GM23338 (cell line): ENCODE data around the gene KCNAB1. TPM values are rescaled to one million over a fixed set of nuclear protein-coding genes. Genes with fewer than 3 reads are reported as not detected.

Source experiments
- ATAC-seq: fragments of 200-7000 bp; cut with Tn5 transposase; 3 replicates; pipeline ENCODE4 v1.9.1; 2020
- DNase-seq: peaks from one replicate; pipeline ENCODE4 v3.0.0-alpha.2; 2015; ENCODE audit warnings: low spot score
- H2AFZ ChIP-seq: fragments of 200-600 bp; sonication (generic); 2 replicates; pipeline ENCODE4 v1.8.0; 2016; ENCODE audit warnings: antibody characterized with exemption, mild to moderate bottlenecking, moderate library complexity
- H3F3A ChIP-seq: fragments of 200-600 bp; sonication (generic); replicated peaks from 2 replicates; pipeline ENCODE4 v1.8.0; 2017; ENCODE audit warnings: antibody characterized with exemption, mixed run types, low read depth
- H3K27ac ChIP-seq: fragments of 200-600 bp; sonication (generic); 2 replicates; pipeline ENCODE4 v1.6.1; 2016; ENCODE audit warnings: low read depth
- H3K27me3 ChIP-seq: fragments of 200-600 bp; sonication (generic); 2 replicates; pipeline ENCODE4 v1.8.0; 2016; ENCODE audit warnings: mild to moderate bottlenecking, mixed run types, moderate library complexity; ENCODE audit not compliant: insufficient read depth
- H3K36me3 ChIP-seq: fragments of 200-600 bp; sonication (generic); 2 replicates; pipeline ENCODE4 v1.8.0; 2016; ENCODE audit warnings: mild to moderate bottlenecking; ENCODE audit not compliant: insufficient read depth
- H3K4me1 ChIP-seq: fragments of 200-600 bp; sonication (generic); 2 replicates; pipeline ENCODE4 v1.8.0; 2016; ENCODE audit warnings: mild to moderate bottlenecking, moderate library complexity; ENCODE audit not compliant: insufficient read depth
- H3K4me2 ChIP-seq: fragments of 200-600 bp; sonication (generic); 2 replicates; pipeline ENCODE4 v1.7.1; 2017; ENCODE audit warnings: mixed run types
- H3K4me3 ChIP-seq: fragments of 200-600 bp; sonication (generic); 2 replicates; pipeline ENCODE4 v1.6.1; 2016; ENCODE audit warnings: mixed run types
- H3K79me2 ChIP-seq: fragments of 200-600 bp; sonication (generic); replicated peaks from 2 replicates; pipeline ENCODE4 v1.8.0; 2017; ENCODE audit warnings: mild to moderate bottlenecking; ENCODE audit not compliant: insufficient read depth
- H3K9me2 ChIP-seq: fragments of 200-600 bp; sonication (generic); 2 replicates; pipeline ENCODE4 v1.8.0; 2017; ENCODE audit not compliant: insufficient read depth
- H4K20me1 ChIP-seq: fragments of 200-600 bp; sonication (generic); replicated peaks from 2 replicates; pipeline ENCODE4 v1.8.0; 2017; ENCODE audit warnings: mild to moderate bottlenecking; ENCODE audit not compliant: insufficient read depth
- H3K27ac Mint-ChIP-seq: 2 replicates; pipeline ENCODE4 v1.8.0; 2020; ENCODE audit warnings: inconsistent platforms, mild to moderate bottlenecking, moderate library complexity, mixed read lengths
- H3K27me3 Mint-ChIP-seq: 3 replicates; pipeline ENCODE4 v1.8.0; 2022; ENCODE audit warnings: low read depth, mild to moderate bottlenecking, moderate library complexity, mixed read lengths, inconsistent platforms; ENCODE audit not compliant: insufficient read depth, poor library complexity
- H3K36me3 Mint-ChIP-seq: 3 replicates; pipeline ENCODE4 v1.8.0; 2021; ENCODE audit warnings: low read depth, mild to moderate bottlenecking, inconsistent platforms, moderate library complexity, mixed read lengths
- H3K4me1 Mint-ChIP-seq: 3 replicates; pipeline ENCODE4 v1.8.0; 2020; ENCODE audit warnings: mild to moderate bottlenecking, inconsistent platforms, mixed read lengths
- H3K4me3 Mint-ChIP-seq: 3 replicates; pipeline ENCODE4 v1.8.0; 2021; ENCODE audit warnings: moderate library complexity, mild to moderate bottlenecking, inconsistent platforms, mixed read lengths
- H3K9me3 Mint-ChIP-seq: 3 replicates; pipeline ENCODE4 v1.8.0; 2020; ENCODE audit warnings: moderate library complexity, mild to moderate bottlenecking, inconsistent platforms, mixed read lengths
- EZH2 ChIP-seq: fragments of 200-600 bp; sonication (generic); IDR thresholded peaks from one replicate; pipeline ENCODE4 v1.8.0; 2017; ENCODE audit warnings: antibody characterized with exemption, mild to moderate bottlenecking, low read depth; ENCODE audit not compliant: unreplicated experiment
- STAT1 ChIP-seq: IDR thresholded peaks from one replicate; pipeline ENCODE4 v1.6.1; 2016; ENCODE audit warnings: antibody characterized with exemption; ENCODE audit not compliant: unreplicated experiment
- ZNF114 ChIP-seq: fragments of 250-450 bp; sonication (Bioruptor Pico); IDR thresholded peaks from 2 replicates; pipeline ENCODE4 v1.5.0; 2020; ENCODE audit warnings: mild to moderate bottlenecking, moderate library complexity
- polyA plus RNA-seq: library from polyadenylated mRNA; unstranded; fragments of >200 nt; fragmentation: Nextera tagmentation; extraction: Ambion mirVana; gene quantifications from 2 replicates; pipeline ENCODE4 v1.2.1, GENCODE V29; 2016
- total RNA-seq: library from RNA; depleted of rRNA; stranded (reverse); fragments of >200 nt; shearing (Covaris generic); gene quantifications from 2 replicates; pipeline ENCODE4 v1.2.3, GENCODE V29; 2014
- TF ChIP-seq, protein P1 (sequence below): fragments of 250-450 bp; sonication (Bioruptor Pico); IDR thresholded peaks from 2 replicates; pipeline ENCODE4 v1.5.0; 2020; ENCODE audit warnings: mild to moderate bottlenecking, moderate library complexity
- TF ChIP-seq, protein P2 (sequence below), 2 experiments: fragments of 200-600 bp in 1 of 2; sonication (generic) in 1 of 2; conservative IDR thresholded peaks; 2 replicates each; pipeline versions ENCODE4 v1.5.1 to v1.6.1; 2016 to 2017; ENCODE audit warnings: antibody characterized with exemption in 2 of 2, low read depth in 2 of 2, mild to moderate bottlenecking in 2 of 2, moderate library complexity in 1 of 2

KCNAB1 gene
- total and polyA plus RNA-seq, 2 experiments from 2014 or later: 0.69 to 2.6 TPM

DNA sequence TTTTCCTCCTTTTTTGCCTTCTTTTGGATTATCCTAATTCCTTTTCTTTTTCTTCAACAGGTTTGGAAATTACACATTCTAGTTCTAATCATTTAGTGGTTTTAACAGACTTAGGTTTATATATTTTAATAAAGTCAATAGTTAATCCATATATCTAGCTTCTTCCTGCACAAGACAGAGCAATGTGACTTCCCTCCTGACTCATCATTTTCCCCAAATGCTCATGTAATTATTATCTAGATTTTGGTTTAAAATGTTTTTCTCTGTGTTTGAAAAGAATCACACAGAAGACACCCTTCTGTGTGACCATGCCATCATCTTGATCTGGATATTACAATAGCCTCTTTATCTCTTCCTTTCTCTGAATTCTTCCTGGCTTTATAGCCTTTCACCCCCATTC, 463.1 kb downstream of the KCNAB1 start (continued):
- TF ChIP-seq, protein P1, sequence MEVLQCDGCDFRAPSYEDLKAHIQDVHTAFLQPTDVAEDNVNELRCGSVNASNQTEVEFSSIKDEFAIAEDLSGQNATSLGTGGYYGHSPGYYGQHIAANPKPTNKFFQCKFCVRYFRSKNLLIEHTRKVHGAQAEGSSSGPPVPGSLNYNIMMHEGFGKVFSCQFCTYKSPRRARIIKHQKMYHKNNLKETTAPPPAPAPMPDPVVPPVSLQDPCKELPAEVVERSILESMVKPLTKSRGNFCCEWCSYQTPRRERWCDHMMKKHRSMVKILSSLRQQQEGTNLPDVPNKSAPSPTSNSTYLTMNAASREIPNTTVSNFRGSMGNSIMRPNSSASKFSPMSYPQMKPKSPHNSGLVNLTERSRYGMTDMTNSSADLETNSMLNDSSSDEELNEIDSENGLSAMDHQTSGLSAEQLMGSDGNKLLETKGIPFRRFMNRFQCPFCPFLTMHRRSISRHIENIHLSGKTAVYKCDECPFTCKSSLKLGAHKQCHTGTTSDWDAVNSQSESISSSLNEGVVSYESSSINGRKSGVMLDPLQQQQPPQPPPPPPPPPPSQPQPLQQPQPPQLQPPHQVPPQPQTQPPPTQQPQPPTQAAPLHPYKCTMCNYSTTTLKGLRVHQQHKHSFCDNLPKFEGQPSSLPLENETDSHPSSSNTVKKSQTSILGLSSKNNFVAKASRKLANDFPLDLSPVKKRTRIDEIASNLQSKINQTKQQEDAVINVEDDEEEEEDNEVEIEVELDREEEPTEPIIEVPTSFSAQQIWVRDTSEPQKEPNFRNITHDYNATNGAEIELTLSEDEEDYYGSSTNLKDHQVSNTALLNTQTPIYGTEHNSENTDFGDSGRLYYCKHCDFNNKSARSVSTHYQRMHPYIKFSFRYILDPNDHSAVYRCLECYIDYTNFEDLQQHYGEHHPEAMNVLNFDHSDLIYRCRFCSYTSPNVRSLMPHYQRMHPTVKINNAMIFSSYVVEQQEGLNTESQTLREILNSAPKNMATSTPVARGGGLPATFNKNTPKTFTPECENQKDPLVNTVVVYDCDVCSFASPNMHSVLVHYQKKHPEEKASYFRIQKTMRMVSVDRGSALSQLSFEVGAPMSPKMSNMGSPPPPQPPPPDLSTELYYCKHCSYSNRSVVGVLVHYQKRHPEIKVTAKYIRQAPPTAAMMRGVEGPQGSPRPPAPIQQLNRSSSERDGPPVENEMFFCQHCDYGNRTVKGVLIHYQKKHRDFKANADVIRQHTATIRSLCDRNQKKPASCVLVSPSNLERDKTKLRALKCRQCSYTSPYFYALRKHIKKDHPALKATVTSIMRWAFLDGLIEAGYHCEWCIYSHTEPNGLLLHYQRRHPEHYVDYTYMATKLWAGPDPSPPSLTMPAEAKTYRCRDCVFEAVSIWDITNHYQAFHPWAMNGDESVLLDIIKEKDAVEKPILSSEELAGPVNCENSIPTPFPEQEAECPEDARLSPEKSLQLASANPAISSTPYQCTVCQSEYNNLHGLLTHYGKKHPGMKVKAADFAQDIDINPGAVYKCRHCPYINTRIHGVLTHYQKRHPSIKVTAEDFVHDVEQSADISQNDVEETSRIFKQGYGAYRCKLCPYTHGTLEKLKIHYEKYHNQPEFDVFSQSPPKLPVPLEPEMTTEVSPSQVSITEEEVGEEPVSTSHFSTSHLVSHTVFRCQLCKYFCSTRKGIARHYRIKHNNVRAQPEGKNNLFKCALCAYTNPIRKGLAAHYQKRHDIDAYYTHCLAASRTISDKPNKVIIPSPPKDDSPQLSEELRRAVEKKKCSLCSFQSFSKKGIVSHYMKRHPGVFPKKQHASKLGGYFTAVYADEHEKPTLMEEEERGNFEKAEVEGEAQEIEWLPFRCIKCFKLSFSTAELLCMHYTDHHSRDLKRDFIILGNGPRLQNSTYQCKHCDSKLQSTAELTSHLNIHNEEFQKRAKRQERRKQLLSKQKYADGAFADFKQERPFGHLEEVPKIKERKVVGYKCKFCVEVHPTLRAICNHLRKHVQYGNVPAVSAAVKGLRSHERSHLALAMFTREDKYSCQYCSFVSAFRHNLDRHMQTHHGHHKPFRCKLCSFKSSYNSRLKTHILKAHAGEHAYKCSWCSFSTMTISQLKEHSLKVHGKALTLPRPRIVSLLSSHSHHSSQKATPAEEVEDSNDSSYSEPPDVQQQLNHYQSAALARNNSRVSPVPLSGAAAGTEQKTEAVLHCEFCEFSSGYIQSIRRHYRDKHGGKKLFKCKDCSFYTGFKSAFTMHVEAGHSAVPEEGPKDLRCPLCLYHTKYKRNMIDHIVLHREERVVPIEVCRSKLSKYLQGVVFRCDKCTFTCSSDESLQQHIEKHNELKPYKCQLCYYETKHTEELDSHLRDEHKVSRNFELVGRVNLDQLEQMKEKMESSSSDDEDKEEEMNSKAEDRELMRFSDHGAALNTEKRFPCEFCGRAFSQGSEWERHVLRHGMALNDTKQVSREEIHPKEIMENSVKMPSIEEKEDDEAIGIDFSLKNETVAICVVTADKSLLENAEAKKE: no peak
- TF ChIP-seq STAT1 (no peak), EZH2 (no peak)

DNA sequence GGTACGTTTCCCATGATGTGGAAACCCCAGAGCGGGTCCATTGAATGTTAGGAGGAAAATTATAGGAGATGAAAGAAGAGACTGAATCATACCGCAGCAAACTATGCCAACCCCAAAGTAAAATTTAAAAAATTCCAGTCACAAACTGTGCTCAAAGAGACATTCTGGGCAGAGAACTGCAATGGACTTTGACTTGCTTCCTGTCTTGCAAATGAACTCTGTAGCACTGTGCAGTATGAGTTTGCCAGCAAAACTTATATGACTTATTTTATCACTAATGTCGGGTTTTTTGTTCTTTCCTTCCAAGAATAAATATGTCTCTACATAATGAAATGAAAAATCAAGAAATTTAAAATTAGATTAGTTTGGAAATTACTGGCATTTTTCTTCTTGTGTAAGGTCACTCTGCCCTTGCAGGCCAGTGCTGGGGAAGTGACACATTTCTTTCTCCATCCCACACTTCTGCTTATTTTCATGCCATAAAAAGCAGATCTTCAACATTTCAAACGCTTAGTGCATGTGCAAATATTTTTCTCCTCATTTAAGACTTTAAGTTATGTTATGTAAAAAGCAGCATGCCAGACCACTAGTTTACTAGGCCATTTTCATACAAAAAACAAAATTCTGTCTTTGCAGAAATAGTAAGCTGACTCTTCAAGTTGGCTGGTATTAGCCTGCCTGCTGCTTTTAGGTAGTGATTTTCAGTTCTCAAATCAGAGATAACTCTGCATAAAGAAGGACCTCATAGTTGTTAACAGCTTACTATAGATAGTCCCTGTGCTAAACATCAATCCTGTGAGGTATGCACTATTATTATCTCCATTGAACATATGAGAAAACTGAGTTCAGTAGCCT, 466.8 kb downstream of the KCNAB1 start:
- H3K27ac ChIP-seq: no peak overlapping the region
- no peak for DNase-seq
- H3F3A ChIP-seq: no peaks in the 10 kb centered on the region
- ATAC-seq: no peak
- no peaks in the 10 kb centered on the region for H4K20me1 ChIP-seq
- peak overlapping the region; percentile 65; the same call in 1 of the 2 replicates for H2AFZ ChIP-seq
- H3K4me3 ChIP-seq: no peak overlapping the region
- no peak overlapping the region for H3K27ac Mint-ChIP-seq
- H3K36me3 Mint-ChIP-seq: no peaks in the 10 kb centered on the region
- no peaks in the 10 kb centered on the region for H3K9me2 ChIP-seq
- no peak overlapping the region for H3K4me2 ChIP-seq
- no peaks in the 10 kb centered on the region for H3K36me3 ChIP-seq
- H3K9me3 Mint-ChIP-seq: no peaks in the 10 kb centered on the region; the same call in 2 of the 3 replicates
- H3K27me3 ChIP-seq: no peaks in the 10 kb centered on the region
- no peaks in the 10 kb centered on the region for H3K27me3 Mint-ChIP-seq
- no peaks in the 10 kb centered on the region for H3K79me2 ChIP-seq
- H3K4me3 Mint-ChIP-seq: no peak overlapping the region
- no peaks in the 10 kb centered on the region for H3K4me1 Mint-ChIP-seq
- no peaks in the 10 kb centered on the region for H3K4me1 ChIP-seq
- TF ChIP-seq STAT1: no peak
- TF ChIP-seq, protein P2, sequence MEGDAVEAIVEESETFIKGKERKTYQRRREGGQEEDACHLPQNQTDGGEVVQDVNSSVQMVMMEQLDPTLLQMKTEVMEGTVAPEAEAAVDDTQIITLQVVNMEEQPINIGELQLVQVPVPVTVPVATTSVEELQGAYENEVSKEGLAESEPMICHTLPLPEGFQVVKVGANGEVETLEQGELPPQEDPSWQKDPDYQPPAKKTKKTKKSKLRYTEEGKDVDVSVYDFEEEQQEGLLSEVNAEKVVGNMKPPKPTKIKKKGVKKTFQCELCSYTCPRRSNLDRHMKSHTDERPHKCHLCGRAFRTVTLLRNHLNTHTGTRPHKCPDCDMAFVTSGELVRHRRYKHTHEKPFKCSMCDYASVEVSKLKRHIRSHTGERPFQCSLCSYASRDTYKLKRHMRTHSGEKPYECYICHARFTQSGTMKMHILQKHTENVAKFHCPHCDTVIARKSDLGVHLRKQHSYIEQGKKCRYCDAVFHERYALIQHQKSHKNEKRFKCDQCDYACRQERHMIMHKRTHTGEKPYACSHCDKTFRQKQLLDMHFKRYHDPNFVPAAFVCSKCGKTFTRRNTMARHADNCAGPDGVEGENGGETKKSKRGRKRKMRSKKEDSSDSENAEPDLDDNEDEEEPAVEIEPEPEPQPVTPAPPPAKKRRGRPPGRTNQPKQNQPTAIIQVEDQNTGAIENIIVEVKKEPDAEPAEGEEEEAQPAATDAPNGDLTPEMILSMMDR (conservative IDR thresholded peaks at IDR 0.05; ENCODE audit: low read depth in 2 of 2): no peak
- no peak for TF ChIP-seq ZNF114 (CRISPR knock-in tag)
- TF ChIP-seq, protein P1: no peak
